RWPE2 (cell line): ENCODE results near the gene RHBDL3.

Source experiments
- ATAC-seq: fragments of 200-7000 bp; cut with Tn5 transposase; 3 replicates; pipeline ENCODE4 v1.9.1; 2021; ENCODE audit warnings: low read depth
- DNase-seq: peaks from one replicate; pipeline ENCODE4 v3.0.0-alpha.2; 2020; ENCODE audit warnings: low spot score
- H3K27ac ChIP-seq: fragments of 450-650 bp; 2 replicates; pipeline ENCODE4 v1.5.1; 2017; ENCODE audit warnings: mild to moderate bottlenecking; ENCODE audit not compliant: poor library complexity, severe bottlenecking
- H3K27me3 ChIP-seq: fragments of 250-450 bp; sonication (Bioruptor Pico); 2 replicates; pipeline ENCODE4 v1.5.1; 2021; ENCODE audit warnings: mild to moderate bottlenecking, moderate library complexity; ENCODE audit not compliant: insufficient read depth, poor library complexity, severe bottlenecking
- H3K36me3 ChIP-seq: fragments of 250-450 bp; sonication (Bioruptor Pico); 2 replicates; pipeline ENCODE4 v1.5.1; 2020; ENCODE audit warnings: low read depth, mild to moderate bottlenecking, moderate library complexity
- H3K4me1 ChIP-seq: fragments of 250-450 bp; sonication (Bioruptor Pico); 2 replicates; pipeline ENCODE4 v1.5.1; 2021; ENCODE audit warnings: mild to moderate bottlenecking, moderate library complexity; ENCODE audit not compliant: insufficient read depth, poor library complexity, severe bottlenecking
- H3K4me3 ChIP-seq: fragments of 250-450 bp; sonication (Bioruptor Pico); 2 replicates; pipeline ENCODE4 v1.5.1; 2021; ENCODE audit warnings: mild to moderate bottlenecking, moderate library complexity; ENCODE audit not compliant: severe bottlenecking
- H3K9me3 ChIP-seq: fragments of 250-450 bp; sonication (Bioruptor Pico); 2 replicates; pipeline ENCODE4 v1.5.1; 2021; ENCODE audit warnings: mild to moderate bottlenecking, moderate library complexity; ENCODE audit not compliant: severe bottlenecking
- CTCF ChIP-seq: fragments of 450-650 bp; IDR thresholded peaks from one replicate; pipeline ENCODE4 v1.5.1; 2017; ENCODE audit warnings: mild to moderate bottlenecking, moderate library complexity; ENCODE audit not compliant: poor library complexity, severe bottlenecking

RHBDL3 gene

GRCh38 chr17:32283745-32284201 is 18.1 kb downstream of the RHBDL3 start:
- H3K9me3 ChIP-seq: no peaks in the 10 kb centered on the region
- no peaks in the 10 kb centered on the region for H3K36me3 ChIP-seq
- no peaks in the 10 kb centered on the region for H3K27me3 ChIP-seq
- H3K4me3 ChIP-seq: no peak overlapping the region
- no peaks in the 10 kb centered on the region for H3K4me1 ChIP-seq
- ATAC-seq: no peak
- no peak for TF ChIP-seq CTCF
- no peak overlapping the region for H3K27ac ChIP-seq
- no peak for DNase-seq

- Histone ChIP-seq H3K27ac (no peak overlapping the region), H3K27me3 (no peaks in the 10 kb centered on the region), H3K4me3 (no peak overlapping the region), H3K4me1 (no peaks in the 10 kb centered on the region), H3K9me3 (no peaks in the 10 kb centered on the region), H3K36me3 (no peaks in the 10 kb centered on the region)
- ATAC-seq (no peak), DNase-seq (no peak)
- no peak for TF ChIP-seq CTCF
Measured at GRCh38 chr17:32285306-32285705, 19.7 kb downstream of the RHBDL3 start.

- no peak for TF ChIP-seq CTCF
- no peak overlapping the region for H3K4me3 ChIP-seq
- H3K4me1 ChIP-seq: no peaks in the 10 kb centered on the region
- H3K27me3 ChIP-seq: no peaks in the 10 kb centered on the region
- ATAC-seq (no peak), DNase-seq (no peak)
- H3K27ac ChIP-seq: no peak overlapping the region
- H3K36me3 ChIP-seq: no peaks in the 10 kb centered on the region
- no peaks in the 10 kb centered on the region for H3K9me3 ChIP-seq
Measured at GRCh38 chr17:32285746-32286517, 20.3 kb downstream of the RHBDL3 start.

GRCh38 chr17:32286518-32286900 is 20.9 kb downstream of the RHBDL3 start:
- no peak for TF ChIP-seq CTCF
- no peak overlapping the region for H3K27ac ChIP-seq
- no peaks in the 10 kb centered on the region for H3K4me1 ChIP-seq
- no peaks in the 10 kb centered on the region for H3K9me3 ChIP-seq
- no peak overlapping the region for H3K4me3 ChIP-seq
- no peaks in the 10 kb centered on the region for H3K27me3 ChIP-seq
- DNase-seq: no peak
- no peaks in the 10 kb centered on the region for H3K36me3 ChIP-seq
- ATAC-seq: no peak

GRCh38 chr17:32287804-32288511 is 22.3 kb downstream of the RHBDL3 start:
- Histone ChIP-seq H3K36me3 (no peaks in the 10 kb centered on the region), H3K4me1 (no peaks in the 10 kb centered on the region), H3K27me3 (no peaks in the 10 kb centered on the region), H3K27ac (no peak overlapping the region), H3K4me3 (no peak overlapping the region), H3K9me3 (no peaks in the 10 kb centered on the region)
- TF ChIP-seq CTCF: no peak
- ATAC-seq (no peak), DNase-seq (no peak)
